Muscle of leg (tissue), 11 donors: ENCODE results near the gene MCC. TPM values are rescaled to one million over a fixed set of nuclear protein-coding genes. Genes with fewer than 3 reads are reported as not detected.

Experiments
- DNase-seq: peaks from one replicate; pipeline ENCODE4 v3.0.0; 2013
- H3K27ac ChIP-seq: one replicate; pipeline ENCODE4 v1.5.1; 2013; ENCODE audit warnings: mild to moderate bottlenecking, low read length, control low read depth
- H3K27me3 ChIP-seq: one replicate; pipeline ENCODE4 v1.6.1; 2013; ENCODE audit warnings: low read length; ENCODE audit not compliant: control insufficient read depth, insufficient read depth
- H3K36me3 ChIP-seq: one replicate; pipeline ENCODE4 v1.6.1; 2013; ENCODE audit warnings: low read length; ENCODE audit not compliant: control insufficient read depth, insufficient read depth
- H3K4me1 ChIP-seq: one replicate; pipeline ENCODE4 v1.6.1; 2013; ENCODE audit warnings: low read length; ENCODE audit not compliant: control insufficient read depth, insufficient read depth
- H3K4me3 ChIP-seq: one replicate; pipeline ENCODE4 v1.5.1; 2013; ENCODE audit warnings: low read length, control low read depth
- H3K9me3 ChIP-seq: replicated peaks from 2 replicates; pipeline ENCODE4 v1.6.1; 2013; ENCODE audit warnings: low read depth, low read length; ENCODE audit not compliant: control insufficient read depth
- WGBS: methylation state at CpG from one replicate; pipeline ENCODE4 v1.1.5; 2013; ENCODE audit warnings: missing lambda C conversion rate; ENCODE audit not compliant: insufficient coverage; 5-methylcytosine and 5-hydroxymethylcytosine counted together
- polyA plus RNA-seq, 8 donors: library from polyadenylated mRNA; unstranded; fragments of 120-200 nt; gene quantifications; one replicate each; pipeline versions ENCODE4 v1.2.1 to v1.2.3, GENCODE V29; 2013; ENCODE audit warnings: inconsistent platforms in 1 of 8, low replicate concordance in 1 of 8; ENCODE audit not compliant: insufficient read length in 8 of 8, insufficient read depth in 1 of 8
- total RNA-seq: library from RNA; stranded (reverse); fragments of 120-200 nt; gene quantifications from one replicate; pipeline ENCODE4 v1.2.4, GENCODE V29; 2013

The MCC gene
- total and polyA plus RNA-seq, 9 donors: 12.1 to 19.6 (median 17.0) TPM

DNA sequence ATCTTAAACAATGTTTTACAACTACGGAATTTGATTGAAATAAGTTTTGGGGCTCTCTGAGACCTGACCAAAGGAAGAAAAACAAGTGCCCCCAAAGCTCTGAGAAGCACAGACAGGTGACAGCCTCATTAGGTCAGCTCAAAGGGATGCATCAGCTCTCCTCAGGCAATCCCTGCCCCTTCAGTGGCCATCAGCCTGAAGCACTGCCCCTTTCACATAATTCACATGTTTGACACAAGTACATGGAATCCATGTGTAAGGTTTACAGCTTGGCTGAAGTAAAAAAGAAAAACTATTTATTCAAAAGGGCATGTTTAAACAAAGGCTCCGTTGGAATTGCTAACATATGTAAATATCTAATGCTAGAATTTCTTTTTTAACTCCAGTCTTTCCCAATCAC lies 109.7 kb downstream of the MCC start:
- H3K4me1 ChIP-seq: no peaks in the 10 kb centered on the region
- no peak overlapping the region for H3K27ac ChIP-seq
- no peaks in the 10 kb centered on the region for H3K9me3 ChIP-seq
- H3K4me3 ChIP-seq: no peak overlapping the region
- no CpG with 5 or more reads among the region's 2 CpGs for WGBS
- no peaks in the 10 kb centered on the region for H3K27me3 ChIP-seq
- no peak for DNase-seq
- H3K36me3 ChIP-seq: no peaks in the 10 kb centered on the region

DNA sequence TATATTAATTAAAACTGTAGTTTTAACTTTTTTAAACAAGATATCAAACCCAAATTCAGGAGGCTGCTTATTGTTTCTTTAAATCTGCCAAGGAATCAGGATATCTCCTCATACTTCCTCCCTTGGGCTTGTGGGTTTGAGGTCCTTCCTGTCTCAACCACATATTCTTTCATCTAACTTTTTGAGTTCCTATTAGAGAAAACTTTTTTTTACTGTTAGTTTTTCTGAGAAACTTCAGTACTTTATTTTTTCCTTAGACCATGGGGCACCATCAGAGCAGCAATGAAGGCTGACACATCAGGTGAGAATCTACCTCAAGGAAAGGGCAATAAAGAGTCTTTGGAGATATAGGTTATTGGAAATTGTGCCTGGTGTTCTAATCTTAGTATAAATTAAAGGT lies 110.2 kb downstream of the MCC start:
- DNase-seq: peak; percentile 28
- Histone ChIP-seq H3K9me3 (no peaks in the 10 kb centered on the region), H3K36me3 (no peaks in the 10 kb centered on the region), H3K27ac (no peak overlapping the region), H3K4me3 (no peak overlapping the region), H3K4me1 (no peaks in the 10 kb centered on the region), H3K27me3 (no peaks in the 10 kb centered on the region)

DNA sequence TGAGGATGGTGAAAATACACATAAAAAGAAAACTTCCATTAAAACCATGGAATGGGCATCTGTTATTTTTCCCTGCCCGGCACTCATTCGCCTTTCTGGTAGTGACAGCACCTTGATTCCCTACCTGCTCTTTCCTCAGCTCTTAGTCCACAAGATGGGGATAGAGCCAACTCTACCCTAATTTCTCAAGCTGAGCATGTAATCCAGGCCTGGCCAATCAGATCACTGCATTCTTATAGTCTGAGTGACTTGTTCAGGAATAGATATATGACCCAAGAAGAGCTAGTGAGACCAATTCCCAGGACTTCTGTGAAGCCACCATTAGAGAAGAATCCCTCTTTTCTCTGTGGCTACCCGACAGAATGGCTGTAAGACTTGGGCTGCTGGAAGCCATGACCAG lies 111.6 kb downstream of the MCC start:
- Histone ChIP-seq H3K9me3 (no peaks in the 10 kb centered on the region), H3K27me3 (no peaks in the 10 kb centered on the region), H3K4me3 (no peak overlapping the region), H3K4me1 (no peaks in the 10 kb centered on the region), H3K36me3 (no peaks in the 10 kb centered on the region), H3K27ac (no peak overlapping the region)
- no peak for DNase-seq
- WGBS: 94% methylated on average over 2 of the region's 3 CpGs

DNA sequence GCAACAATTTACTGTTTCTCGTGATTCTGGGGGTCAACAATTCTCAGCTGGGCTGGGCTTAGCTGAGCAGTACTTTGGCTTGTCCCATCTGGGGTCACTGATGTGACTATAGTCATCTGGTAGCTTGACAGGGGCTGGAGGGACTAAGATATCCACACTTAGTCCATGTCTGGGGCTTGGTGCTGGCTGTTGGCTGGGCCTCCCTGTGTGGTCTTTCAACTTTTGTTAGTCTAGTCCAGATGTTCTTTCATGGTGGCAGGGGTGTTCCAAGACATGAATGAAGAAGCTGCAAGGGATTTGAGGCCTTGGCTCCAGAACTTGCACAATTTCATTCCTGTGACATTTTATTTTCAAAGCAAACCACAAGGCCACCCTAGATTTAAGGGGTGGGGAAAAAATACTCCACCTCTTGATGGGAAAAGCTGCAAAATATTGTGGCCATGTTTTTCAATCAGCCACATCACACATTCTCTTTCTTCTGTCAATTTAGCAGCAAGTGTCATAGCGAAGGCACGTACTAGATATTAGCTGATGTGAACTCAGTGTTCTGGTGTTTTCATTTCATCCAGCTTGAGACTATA lies 112.7 kb downstream of the MCC start:
- Histone ChIP-seq H3K9me3 (no peaks in the 10 kb centered on the region), H3K27me3 (no peaks in the 10 kb centered on the region), H3K4me3 (no peak overlapping the region), H3K36me3 (no peaks in the 10 kb centered on the region), H3K4me1 (no peaks in the 10 kb centered on the region), H3K27ac (no peak overlapping the region)
- DNase-seq: peak; percentile 36
- 60% methylated on average over 1 of the region's 3 CpGs for WGBS

DNA sequence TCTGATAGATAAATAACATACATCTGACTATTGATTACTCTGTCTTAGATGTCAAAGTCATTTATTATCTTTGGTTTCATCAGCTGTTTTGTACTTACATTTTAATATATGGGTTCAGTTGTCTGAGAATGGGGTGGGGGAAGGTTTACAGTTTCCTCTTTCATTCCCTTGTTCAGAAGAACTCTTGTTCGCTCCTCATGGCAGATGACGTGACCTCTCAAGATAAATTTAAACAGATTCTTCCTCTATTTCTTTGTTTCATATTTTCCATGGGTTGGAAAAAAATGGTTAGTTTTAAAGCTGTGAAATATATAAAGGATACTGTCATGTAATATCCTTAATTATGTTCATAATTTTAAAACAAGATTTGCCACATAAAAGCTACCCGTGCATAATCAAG lies 114.8 kb downstream of the MCC start:
- no CpG with 5 or more reads among the region's 3 CpGs for WGBS
- H3K4me3 ChIP-seq: no peak overlapping the region
- no peaks in the 10 kb centered on the region for H3K4me1 ChIP-seq
- H3K9me3 ChIP-seq: no peaks in the 10 kb centered on the region
- no peaks in the 10 kb centered on the region for H3K27me3 ChIP-seq
- peak; percentile 30 for DNase-seq
- H3K27ac ChIP-seq: no peak overlapping the region
- no peaks in the 10 kb centered on the region for H3K36me3 ChIP-seq

DNA sequence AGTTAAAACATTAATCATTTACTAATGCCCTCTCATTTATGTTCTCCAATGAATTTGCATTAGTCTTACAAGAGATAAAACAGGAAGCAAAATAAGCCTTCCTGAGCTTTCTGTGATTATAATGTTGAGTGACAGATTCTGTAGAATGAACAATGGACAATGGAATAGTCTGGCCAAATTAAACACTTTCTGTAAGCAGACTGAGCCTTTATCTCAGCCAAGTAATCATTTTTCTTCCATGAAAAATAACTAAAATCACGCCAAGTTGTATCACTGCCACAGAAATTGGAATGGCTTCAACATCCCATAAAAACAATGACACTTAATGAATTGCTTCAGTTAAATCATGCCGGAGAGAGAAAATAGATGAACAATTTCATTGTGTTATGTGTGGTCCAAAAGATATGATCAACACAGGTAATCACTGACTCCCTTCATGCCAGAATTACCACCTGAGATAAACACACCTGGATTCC lies 116.5 kb downstream of the MCC start:
- no peak overlapping the region for H3K27ac ChIP-seq
- no peaks in the 10 kb centered on the region for H3K27me3 ChIP-seq
- no peaks in the 10 kb centered on the region for H3K36me3 ChIP-seq
- no CpG with 5 or more reads among the region's 2 CpGs for WGBS
- peak; percentile 65 for DNase-seq
- no peak overlapping the region for H3K4me3 ChIP-seq
- H3K9me3 ChIP-seq: no peaks in the 10 kb centered on the region
- no peaks in the 10 kb centered on the region for H3K4me1 ChIP-seq

DNA sequence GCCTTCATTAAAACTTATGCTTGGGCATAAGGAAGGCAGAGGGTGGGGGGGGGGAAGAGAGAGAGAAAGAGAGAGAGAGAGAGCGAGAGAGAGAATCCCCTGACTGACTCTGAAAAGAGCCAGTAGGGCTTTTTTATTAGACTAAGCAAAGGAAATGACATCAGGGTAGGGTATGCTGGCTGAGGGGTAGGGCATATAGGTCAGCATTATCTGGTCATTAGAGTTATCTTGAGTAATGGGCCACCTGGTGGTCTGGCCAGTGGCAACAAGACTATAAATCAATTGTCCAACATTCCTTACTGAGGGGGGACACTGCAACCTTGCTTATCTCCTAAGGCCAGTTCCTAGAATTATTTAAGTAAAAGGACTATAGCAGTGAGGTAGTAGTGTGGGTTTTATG lies 120.7 kb downstream of the MCC start:
- Histone ChIP-seq H3K27ac (no peak overlapping the region), H3K4me3 (no peak overlapping the region), H3K9me3 (peaks cover 12% of the 10 kb centered on the region), H3K27me3 (no peaks in the 10 kb centered on the region), H3K4me1 (no peaks in the 10 kb centered on the region), H3K36me3 (no peaks in the 10 kb centered on the region)
- 50% methylated on average over 1 of the region's 1 CpG for WGBS
- no peak for DNase-seq

DNA sequence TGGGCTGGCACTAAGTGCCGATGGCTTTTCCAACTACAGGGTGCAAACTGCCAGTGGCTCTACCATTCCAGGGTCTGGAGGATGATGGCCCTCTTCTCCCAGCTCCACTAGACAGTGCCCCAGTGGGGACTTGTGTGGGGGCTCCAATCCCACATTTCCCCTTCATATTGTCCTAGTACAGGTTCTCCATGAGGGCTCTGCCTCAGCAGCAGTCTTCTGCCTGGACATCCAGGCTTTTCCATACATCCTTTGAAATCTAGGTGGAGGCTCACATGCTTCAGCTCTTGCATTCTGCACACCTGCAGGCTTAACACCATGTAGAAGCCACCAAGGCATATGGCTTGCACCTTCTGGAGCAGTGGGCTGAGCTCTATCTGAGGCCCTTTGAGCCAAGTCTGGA lies 123.8 kb downstream of the MCC start:
- 86% methylated on average over 1 of the region's 1 CpG for WGBS
- DNase-seq: no peak
- Histone ChIP-seq H3K27me3 (no peaks in the 10 kb centered on the region), H3K4me3 (no peak overlapping the region), H3K27ac (no peak overlapping the region), H3K9me3 (peaks cover 12% of the 10 kb centered on the region), H3K4me1 (no peaks in the 10 kb centered on the region), H3K36me3 (no peaks in the 10 kb centered on the region)

DNA sequence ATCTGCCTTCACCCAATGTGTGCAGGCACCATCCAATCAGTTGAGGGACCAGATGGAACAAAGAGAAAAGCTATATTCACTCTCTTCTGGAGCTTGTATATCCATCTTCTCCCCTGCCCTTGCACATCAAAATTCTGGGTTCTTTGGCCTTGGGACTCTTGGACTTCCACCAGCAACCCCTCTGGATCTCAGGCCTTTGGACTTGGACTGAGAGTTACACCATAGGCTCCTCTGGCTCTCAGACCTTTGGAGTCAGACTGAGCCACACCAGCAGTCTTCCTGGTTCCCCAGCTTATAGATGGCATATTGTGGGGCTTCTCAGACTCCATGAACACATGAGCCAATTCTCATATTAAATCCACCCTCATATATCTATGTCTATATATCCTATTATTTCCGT lies 126.6 kb downstream of the MCC start:
- Histone ChIP-seq H3K9me3 (peaks cover 12% of the 10 kb centered on the region), H3K27me3 (no peaks in the 10 kb centered on the region), H3K36me3 (no peaks in the 10 kb centered on the region), H3K4me1 (peaks cover 7% of the 10 kb centered on the region), H3K4me3 (no peak overlapping the region), H3K27ac (no peak overlapping the region)
- WGBS: no CpG with 5 or more reads among the region's 1 CpG
- no peak for DNase-seq

DNA sequence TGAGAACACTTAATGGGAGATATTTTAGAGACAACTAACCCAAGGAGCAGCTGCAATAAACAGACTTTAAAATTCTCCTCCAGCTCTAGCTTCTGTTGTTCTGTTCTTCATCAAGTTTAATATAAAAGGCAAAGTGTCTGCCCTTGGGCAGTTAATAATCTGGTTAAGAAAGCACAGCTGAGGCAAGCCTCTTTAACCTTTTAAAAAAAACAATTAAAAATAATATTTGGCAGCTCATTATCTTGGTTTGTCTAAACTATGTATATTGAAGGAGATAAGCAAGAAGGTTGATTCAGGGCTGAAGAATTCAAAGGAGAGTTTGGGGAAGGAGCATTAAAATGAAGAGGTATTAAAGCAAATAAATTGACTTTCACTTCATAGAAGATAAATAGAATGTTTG lies 128.8 kb downstream of the MCC start:
- peaks cover 3% of the 10 kb centered on the region for H3K9me3 ChIP-seq
- H3K27ac ChIP-seq: no peak overlapping the region
- no peak for DNase-seq
- no peaks in the 10 kb centered on the region for H3K36me3 ChIP-seq
- H3K4me3 ChIP-seq: no peak overlapping the region
- H3K27me3 ChIP-seq: no peaks in the 10 kb centered on the region
- H3K4me1 ChIP-seq: peaks cover 7% of the 10 kb centered on the region

DNA sequence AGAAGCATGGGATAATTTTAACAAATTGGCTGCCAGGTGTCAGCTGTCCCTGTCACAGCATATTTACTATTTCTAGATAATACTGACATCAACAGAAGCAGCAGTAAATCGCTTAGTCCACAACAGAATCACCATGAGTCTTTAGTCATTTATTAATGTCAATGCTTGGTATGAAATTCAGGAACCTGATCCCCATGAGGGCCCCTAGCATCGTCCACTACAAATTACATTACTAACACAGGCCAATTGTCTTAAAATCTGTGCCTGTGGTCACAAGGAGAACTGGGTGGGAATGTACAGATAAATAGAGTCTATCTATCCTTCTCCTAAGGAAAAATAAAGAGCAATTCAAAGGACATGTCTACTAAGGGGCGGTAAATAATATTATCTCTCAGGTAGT lies 129.6 kb downstream of the MCC start:
- no peak overlapping the region for H3K4me3 ChIP-seq

More for the DNA sequence above, 129.6 kb downstream of the MCC start:
- Histone ChIP-seq H3K4me1 (peaks cover 7% of the 10 kb centered on the region), H3K27me3 (no peaks in the 10 kb centered on the region), H3K36me3 (no peaks in the 10 kb centered on the region), H3K9me3 (no peaks in the 10 kb centered on the region), H3K27ac (no peak overlapping the region)
- DNase-seq: no peak
- WGBS: no CpG with 5 or more reads among the region's 3 CpGs
